Body of pancreas (tissue), 4 donors: ENCODE data around the gene SP110. TPM values are rescaled to one million over a fixed set of nuclear protein-coding genes. Genes with fewer than 3 reads are reported as not detected.

Experiments used
- ATAC-seq: fragments of 150-250 bp; one replicate; pipeline ENCODE4 v1.9.1; 2016
- DNase-seq, 4 donors: peaks; one replicate each; pipeline ENCODE4 v3.0.0-alpha.2; 2019
- H3K27ac ChIP-seq, 4 donors: fragments of 200-600 bp; sonication (generic); 1 replicate in 3 of 4; 2 replicates in 1 of 4; pipeline versions ENCODE4 v1.5.1 to v1.6.1; 2016 to 2019; ENCODE audit warnings: mild to moderate bottlenecking in 1 of 4, mixed read lengths in 1 of 4, moderate library complexity in 1 of 4
- H3K27me3 ChIP-seq, 2 donors: fragments of 200-600 bp; sonication (generic); one replicate each; pipeline ENCODE4 v1.6.0; 2016; ENCODE audit warnings: mild to moderate bottlenecking in 1 of 2
- H3K36me3 ChIP-seq, 2 donors: fragments of 200-600 bp; sonication (generic); replicated peaks in 1 of 2; 2 replicates each; pipeline ENCODE4 v1.5.1; 2016; ENCODE audit warnings: low read depth in 2 of 2; ENCODE audit not compliant: insufficient read depth in 1 of 2
- H3K4me1 ChIP-seq: fragments of 200-600 bp; sonication (generic); one replicate; pipeline ENCODE4 v1.6.0; 2016
- H3K4me3 ChIP-seq, 2 donors: fragments of 200-600 bp; sonication (generic); 1 replicate in 1 of 2; 2 replicates in 1 of 2; pipeline ENCODE4 v1.5.1; 2016 to 2019
- H3K9me3 ChIP-seq, 3 donors: fragments of 200-600 bp; sonication (generic); 1 replicate in 2 of 3; 2 replicates in 1 of 3; pipeline ENCODE4 v1.5.1; 2016
- POLR2A ChIP-seq, 3 donors: fragments of 450-650 bp; IDR thresholded peaks; one replicate each; pipeline ENCODE4 v1.6.1; 2016; ENCODE audit warnings: antibody characterized with exemption in 3 of 3, mild to moderate bottlenecking in 2 of 3
- WGBS, 2 donors: methylation state at CpG; one replicate each; pipeline ENCODE4 v1.1.5; 2017; 5-methylcytosine and 5-hydroxymethylcytosine counted together
- intact Hi-C: fragments of 100-400 bp; cut with DNase I; formaldehyde crosslinking; loops from one replicate; pipeline ENCODE4 v1.15.1; 2023
- total RNA-seq, 2 donors: library from RNA; depleted of rRNA; stranded (reverse); fragments of >200 nt; gene quantifications; one replicate each; pipeline ENCODE4 v1.1.0, GENCODE V29; 2016
- TF ChIP-seq, protein P1 (sequence below), 7 experiments: fragments of 450-650 bp in 4 of 7; fragments of 200-600 bp in 3 of 7; sonication (generic) in 3 of 7; IDR thresholded peaks; one replicate each; pipeline ENCODE4 v1.5.1; 2016 to 2019; ENCODE audit warnings: antibody characterized with exemption in 7 of 7

Gene SP110
- total RNA-seq, 2 donors from 2014 or later: 9.9 to 12.9 TPM

DNA sequence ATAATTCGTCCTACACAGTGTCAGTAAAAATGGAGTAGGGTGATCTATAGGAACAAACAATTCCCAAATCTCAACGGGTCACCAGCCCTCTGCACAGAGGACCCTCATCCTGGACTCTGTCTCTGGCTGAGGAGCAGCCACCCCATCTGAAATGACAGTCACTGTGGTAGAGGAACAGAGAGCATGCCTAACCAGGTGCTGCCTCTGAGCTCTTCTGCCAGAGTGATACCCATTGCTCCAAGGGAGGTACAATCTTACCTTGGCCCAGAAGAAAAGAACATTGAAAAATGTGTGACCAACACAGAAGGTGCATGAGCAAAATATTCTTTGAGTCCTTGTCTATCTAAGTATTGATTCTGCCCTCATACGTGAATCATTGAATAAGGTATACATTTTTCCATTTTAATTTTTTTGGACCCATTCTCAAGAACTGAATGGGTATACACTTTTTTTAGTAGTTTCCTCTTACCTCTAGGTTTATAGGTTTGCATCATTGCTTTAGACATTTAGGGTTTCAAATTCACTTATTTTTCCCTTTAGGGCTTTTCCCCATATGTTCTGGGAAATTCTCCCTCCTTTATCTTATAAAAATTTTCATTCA is 14.4 kb upstream of the SP110 start:
- Histone ChIP-seq H3K4me3 (no peak overlapping the region), H3K9me3 (no peaks in the 10 kb centered on the region), H3K27me3 (no peaks in the 10 kb centered on the region), H3K4me1 (no peaks in the 10 kb centered on the region), H3K36me3 (no peaks in the 10 kb centered on the region), H3K27ac (no peak overlapping the region)
- TF ChIP-seq POLR2A (IDR thresholded peaks at IDR 0.05): no peak
- TF ChIP-seq, protein P1, sequence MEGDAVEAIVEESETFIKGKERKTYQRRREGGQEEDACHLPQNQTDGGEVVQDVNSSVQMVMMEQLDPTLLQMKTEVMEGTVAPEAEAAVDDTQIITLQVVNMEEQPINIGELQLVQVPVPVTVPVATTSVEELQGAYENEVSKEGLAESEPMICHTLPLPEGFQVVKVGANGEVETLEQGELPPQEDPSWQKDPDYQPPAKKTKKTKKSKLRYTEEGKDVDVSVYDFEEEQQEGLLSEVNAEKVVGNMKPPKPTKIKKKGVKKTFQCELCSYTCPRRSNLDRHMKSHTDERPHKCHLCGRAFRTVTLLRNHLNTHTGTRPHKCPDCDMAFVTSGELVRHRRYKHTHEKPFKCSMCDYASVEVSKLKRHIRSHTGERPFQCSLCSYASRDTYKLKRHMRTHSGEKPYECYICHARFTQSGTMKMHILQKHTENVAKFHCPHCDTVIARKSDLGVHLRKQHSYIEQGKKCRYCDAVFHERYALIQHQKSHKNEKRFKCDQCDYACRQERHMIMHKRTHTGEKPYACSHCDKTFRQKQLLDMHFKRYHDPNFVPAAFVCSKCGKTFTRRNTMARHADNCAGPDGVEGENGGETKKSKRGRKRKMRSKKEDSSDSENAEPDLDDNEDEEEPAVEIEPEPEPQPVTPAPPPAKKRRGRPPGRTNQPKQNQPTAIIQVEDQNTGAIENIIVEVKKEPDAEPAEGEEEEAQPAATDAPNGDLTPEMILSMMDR (IDR thresholded peaks at IDR 0.05): no peak
- intact Hi-C loops: no loop called here
- 49 to 59% methylated on average over 3 of the region's 3 CpGs for WGBS, 2 donors
- DNase-seq (no peak), ATAC-seq (no peak)

- Histone ChIP-seq H3K27me3 (no peaks in the 10 kb centered on the region), H3K4me3 (no peak overlapping the region), H3K36me3 (no peaks in the 10 kb centered on the region), H3K9me3 (no peaks in the 10 kb centered on the region), H3K27ac (no peak overlapping the region), H3K4me1 (no peaks in the 10 kb centered on the region)
- intact Hi-C loops: no loop called here
- TF ChIP-seq, protein P1 (IDR thresholded peaks at IDR 0.05): no peak
- no peak for TF ChIP-seq POLR2A (IDR thresholded peaks at IDR 0.05)
- no peak for ATAC-seq
- 29 to 44% methylated on average over 3 of the region's 3 CpGs for WGBS, 2 donors
- no peak for DNase-seq
These were observed 11.5 kb upstream of the SP110 start for GRCh38 chr2:230231251-230231650.

- ATAC-seq: no peak
- no peak overlapping the region for H3K4me3 ChIP-seq
- no peak for TF ChIP-seq POLR2A (IDR thresholded peaks at IDR 0.05)
- TF ChIP-seq, protein P1 (IDR thresholded peaks at IDR 0.05): no peak
- WGBS, 2 donors: 88 to 90% methylated on average over 2 of the region's 2 CpGs
- no peak for DNase-seq
- no peaks in the 10 kb centered on the region for H3K27me3 ChIP-seq
- no peaks in the 10 kb centered on the region for H3K9me3 ChIP-seq
- H3K36me3 ChIP-seq: no peaks in the 10 kb centered on the region
- no peak overlapping the region for H3K27ac ChIP-seq
- H3K4me1 ChIP-seq: no peaks in the 10 kb centered on the region
- intact Hi-C loops: no loop called here
These were observed 10.9 kb upstream of the SP110 start for GRCh38 chr2:230230496-230231200.

DNA sequence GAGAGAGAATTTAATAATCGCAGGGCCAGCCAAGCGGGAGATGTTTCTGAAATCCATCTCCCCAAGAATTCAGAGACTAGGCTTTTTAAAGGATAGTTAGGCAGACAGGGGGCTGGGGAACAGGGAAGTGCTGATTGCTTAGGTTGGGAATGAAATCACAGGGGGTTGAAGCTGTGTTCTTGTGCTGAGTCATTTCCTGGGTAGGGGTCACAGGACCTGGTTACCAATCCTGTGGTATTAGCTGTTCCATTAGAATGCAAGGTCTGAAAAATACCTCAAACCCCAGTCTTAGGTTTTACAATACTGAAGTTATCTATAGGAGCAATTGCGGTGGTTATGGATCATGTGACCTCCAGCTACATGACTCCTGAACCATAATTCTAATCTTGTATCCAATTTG is 10.3 kb upstream of the SP110 start:
- no peak for ATAC-seq
- H3K4me1 ChIP-seq: no peaks in the 10 kb centered on the region
- no peak for TF ChIP-seq POLR2A (IDR thresholded peaks at IDR 0.05)
- TF ChIP-seq, protein P1 (IDR thresholded peaks at IDR 0.05): no peak
- DNase-seq: no peak
- no peak overlapping the region for H3K4me3 ChIP-seq
- H3K36me3 ChIP-seq: no peaks in the 10 kb centered on the region
- 88 to 96% methylated on average over 3 of the region's 3 CpGs for WGBS, 2 donors
- no peak overlapping the region for H3K27ac ChIP-seq
- no peaks in the 10 kb centered on the region for H3K27me3 ChIP-seq
- H3K9me3 ChIP-seq: no peaks in the 10 kb centered on the region
- intact Hi-C loops: no loop called here

GRCh38 chr2:230227216-230227615 is 7.4 kb upstream of the SP110 start:
- ATAC-seq: no peak
- WGBS, 2 donors: 72 to 81% methylated on average over 3 of the region's 3 CpGs
- intact Hi-C loops: no loop called here
- H3K4me1 ChIP-seq: no peaks in the 10 kb centered on the region
- H3K9me3 ChIP-seq: no peaks in the 10 kb centered on the region
- no peak overlapping the region for H3K27ac ChIP-seq
- no peaks in the 10 kb centered on the region for H3K36me3 ChIP-seq
- no peak overlapping the region for H3K4me3 ChIP-seq
- TF ChIP-seq, protein P1 (IDR thresholded peaks at IDR 0.05): no peak
- no peak for TF ChIP-seq POLR2A (IDR thresholded peaks at IDR 0.05)
- DNase-seq: no peak
- no peaks in the 10 kb centered on the region for H3K27me3 ChIP-seq
